Measurements from ENCODE around the gene PRSS50.

GRCh38 chr3:46685446-46685845, 32.2 kb downstream of the PRSS50 start:
- TF ChIP-seq CTCF (IDR thresholded peaks at IDR 0.05) (no peak), POLR2A (IDR thresholded peaks at IDR 0.05) (no peak)

Measured in right lobe of liver (tissue), 4 donors.